ENCODE data around the gene SPDYE3.
"Not testable (repeated sequence)": the region's sequence is repeated elsewhere in the genome, so short reads cannot be mapped to it uniquely, and the experiment has no call there.

SPDYE3 gene

GRCh38 chr7:100357131-100357561 lies 49.6 kb downstream of the SPDYE3 start:
- peaks cover 13% of the 10 kb centered on the region for H3K36me3 ChIP-seq (ENCODE audit: control insufficient read depth, insufficient read depth, low read length)
- H3K27me3 ChIP-seq (ENCODE audit: control insufficient read depth, insufficient read depth, low read length) = no peaks in the 10 kb centered on the region
- no peaks in the 10 kb centered on the region for H3K4me1 ChIP-seq (ENCODE audit: control insufficient read depth, insufficient read depth, low read length)
- no peak overlapping the region for H3K9ac ChIP-seq (ENCODE audit: low read length)
- no peaks in the 10 kb centered on the region for H3K9me3 ChIP-seq (ENCODE audit: control insufficient read depth, low read length)
- H3K4me3 ChIP-seq (ENCODE audit: low read length) = no peak overlapping the region

DNA sequence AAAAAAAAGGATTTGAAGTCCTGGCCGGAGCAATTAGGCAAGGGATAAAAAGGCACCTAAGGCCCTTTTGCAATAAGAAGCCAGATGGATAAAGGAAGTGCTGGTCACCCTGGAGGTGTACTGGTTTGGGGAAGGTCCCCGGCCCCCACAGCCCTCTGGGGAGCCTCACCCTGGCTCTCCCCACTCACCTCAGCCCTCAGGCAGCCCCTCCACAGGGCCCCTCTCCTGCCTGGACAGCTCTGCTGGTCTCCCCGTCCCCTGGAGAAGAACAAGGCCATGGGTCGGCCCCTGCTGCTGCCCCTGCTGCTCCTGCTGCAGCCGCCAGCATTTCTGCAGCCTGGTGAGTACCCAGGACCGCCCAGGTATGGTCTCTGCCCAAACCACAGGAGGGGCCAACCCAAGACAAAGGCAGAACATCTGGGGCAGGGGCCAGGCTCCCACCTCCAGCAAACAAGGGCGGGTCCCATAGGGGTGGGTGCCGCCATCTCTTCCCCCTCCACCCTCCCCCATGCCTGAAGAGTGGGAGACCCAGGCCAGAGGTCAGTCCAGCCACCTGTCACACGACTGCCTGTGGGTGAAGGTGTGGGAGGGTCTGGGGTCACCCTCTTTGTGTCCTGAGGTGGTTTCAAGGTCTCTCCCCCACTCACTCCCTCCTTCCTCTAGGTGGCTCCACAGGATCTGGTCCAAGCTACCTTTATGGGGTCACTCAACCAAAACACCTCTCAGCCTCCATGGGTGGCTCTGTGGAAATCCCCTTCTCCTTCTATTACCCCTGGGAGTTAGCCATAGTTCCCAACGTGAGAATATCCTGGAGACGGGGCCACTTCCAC lies 50.7 kb downstream of the SPDYE3 start, which contains the start of gene PILRB:
PILRB (plus strand) TSS at position 91 of the 830 bp plus-strand sequence; CDS start at position 277, 186 bp downstream.
- Histone ChIP-seq H3K4me1 (ENCODE audit: control insufficient read depth, insufficient read depth, low read length) (no peaks in the 10 kb centered on the region), H3K36me3 (ENCODE audit: control insufficient read depth, insufficient read depth, low read length) (peaks cover 11% of the 10 kb centered on the region), H3K9me3 (ENCODE audit: control insufficient read depth, low read length) (no peaks in the 10 kb centered on the region), H3K4me3 (ENCODE audit: low read length) (no peak within 1 kb of the TSS), H3K27me3 (ENCODE audit: control insufficient read depth, insufficient read depth, low read length) (no peaks in the 10 kb centered on the region), H3K9ac (ENCODE audit: low read length) (no peak within 1 kb of the TSS)

GRCh38 chr7:100358857-100359212 lies 51.3 kb downstream of the SPDYE3 start:
- Histone ChIP-seq H3K9ac (ENCODE audit: low read length) (no peak overlapping the region), H3K27me3 (ENCODE audit: control insufficient read depth, insufficient read depth, low read length) (no peaks in the 10 kb centered on the region), H3K9me3 (ENCODE audit: control insufficient read depth, low read length) (no peaks in the 10 kb centered on the region), H3K4me1 (ENCODE audit: control insufficient read depth, insufficient read depth, low read length) (no peaks in the 10 kb centered on the region), H3K36me3 (ENCODE audit: control insufficient read depth, insufficient read depth, low read length) (peaks cover 8% of the 10 kb centered on the region), H3K4me3 (ENCODE audit: low read length) (no peak overlapping the region)

- H3K9me3 ChIP-seq (ENCODE audit: control insufficient read depth, low read length) = no peaks in the 10 kb centered on the region
- H3K36me3 ChIP-seq (ENCODE audit: control insufficient read depth, insufficient read depth, low read length) = peaks cover 8% of the 10 kb centered on the region
- H3K4me3 ChIP-seq (ENCODE audit: low read length) = no peak overlapping the region
- H3K9ac ChIP-seq (ENCODE audit: low read length) = no peak overlapping the region
- H3K4me1 ChIP-seq (ENCODE audit: control insufficient read depth, insufficient read depth, low read length) = no peaks in the 10 kb centered on the region
- H3K27me3 ChIP-seq (ENCODE audit: control insufficient read depth, insufficient read depth, low read length) = no peaks in the 10 kb centered on the region
These were observed 52.8 kb downstream of the SPDYE3 start for GRCh38 chr7:100360135-100360854.

- Histone ChIP-seq H3K27me3 (ENCODE audit: control insufficient read depth, insufficient read depth, low read length) (no peaks in the 10 kb centered on the region), H3K4me1 (ENCODE audit: control insufficient read depth, insufficient read depth, low read length) (no peaks in the 10 kb centered on the region), H3K36me3 (ENCODE audit: control insufficient read depth, insufficient read depth, low read length) (peaks cover 8% of the 10 kb centered on the region), H3K4me3 (ENCODE audit: low read length) (no peak overlapping the region), H3K9ac (ENCODE audit: low read length) (no peak overlapping the region), H3K9me3 (ENCODE audit: control insufficient read depth, low read length) (no peaks in the 10 kb centered on the region)
These were observed 55.6 kb downstream of the SPDYE3 start for GRCh38 chr7:100363098-100363497.

DNA sequence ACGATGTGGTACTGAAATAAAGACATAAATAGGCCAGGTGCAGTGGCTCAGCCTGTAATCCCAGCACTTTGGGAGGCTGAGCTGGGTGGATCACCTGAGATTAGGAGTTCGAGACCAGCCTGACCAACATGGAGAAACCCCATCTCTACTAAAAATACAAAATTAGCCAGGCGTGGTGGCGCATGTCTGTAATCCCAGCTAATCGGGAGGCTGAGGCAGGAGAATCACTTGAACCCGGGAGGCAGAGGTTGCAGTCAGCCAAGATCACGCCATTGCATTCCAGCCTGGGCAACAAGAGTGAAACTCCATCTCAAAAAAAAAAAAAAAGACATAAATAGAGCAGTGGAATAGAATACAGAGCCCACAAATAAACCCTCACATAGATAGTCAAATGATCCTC lies 56.3 kb downstream of the SPDYE3 start:
- not testable (repeated sequence) for H3K9me3 ChIP-seq (ENCODE audit: control insufficient read depth, low read length); H3K9ac ChIP-seq (ENCODE audit: low read length); H3K4me3 ChIP-seq (ENCODE audit: low read length); H3K27me3 ChIP-seq (ENCODE audit: control insufficient read depth, insufficient read depth, low read length); H3K4me1 ChIP-seq (ENCODE audit: control insufficient read depth, insufficient read depth, low read length); H3K36me3 ChIP-seq (ENCODE audit: control insufficient read depth, insufficient read depth, low read length)

- Histone ChIP-seq H3K4me3 (ENCODE audit: low read length) (no peak overlapping the region), H3K4me1 (ENCODE audit: control insufficient read depth, insufficient read depth, low read length) (no peaks in the 10 kb centered on the region), H3K36me3 (ENCODE audit: control insufficient read depth, insufficient read depth, low read length) (peaks cover under 1% of the 10 kb centered on the region), H3K9me3 (ENCODE audit: control insufficient read depth, low read length) (no peaks in the 10 kb centered on the region), H3K9ac (ENCODE audit: low read length) (no peak overlapping the region), H3K27me3 (ENCODE audit: control insufficient read depth, insufficient read depth, low read length) (no peaks in the 10 kb centered on the region)
These were observed 57.0 kb downstream of the SPDYE3 start for GRCh38 chr7:100364480-100364879.

- not testable (repeated sequence) for H3K27me3 ChIP-seq (ENCODE audit: control insufficient read depth, insufficient read depth, low read length); H3K9ac ChIP-seq (ENCODE audit: low read length); H3K4me1 ChIP-seq (ENCODE audit: control insufficient read depth, insufficient read depth, low read length); H3K9me3 ChIP-seq (ENCODE audit: control insufficient read depth, low read length); H3K4me3 ChIP-seq (ENCODE audit: low read length); H3K36me3 ChIP-seq (ENCODE audit: control insufficient read depth, insufficient read depth, low read length)
These were observed 58.5 kb downstream of the SPDYE3 start for GRCh38 chr7:100365998-100366367.

DNA sequence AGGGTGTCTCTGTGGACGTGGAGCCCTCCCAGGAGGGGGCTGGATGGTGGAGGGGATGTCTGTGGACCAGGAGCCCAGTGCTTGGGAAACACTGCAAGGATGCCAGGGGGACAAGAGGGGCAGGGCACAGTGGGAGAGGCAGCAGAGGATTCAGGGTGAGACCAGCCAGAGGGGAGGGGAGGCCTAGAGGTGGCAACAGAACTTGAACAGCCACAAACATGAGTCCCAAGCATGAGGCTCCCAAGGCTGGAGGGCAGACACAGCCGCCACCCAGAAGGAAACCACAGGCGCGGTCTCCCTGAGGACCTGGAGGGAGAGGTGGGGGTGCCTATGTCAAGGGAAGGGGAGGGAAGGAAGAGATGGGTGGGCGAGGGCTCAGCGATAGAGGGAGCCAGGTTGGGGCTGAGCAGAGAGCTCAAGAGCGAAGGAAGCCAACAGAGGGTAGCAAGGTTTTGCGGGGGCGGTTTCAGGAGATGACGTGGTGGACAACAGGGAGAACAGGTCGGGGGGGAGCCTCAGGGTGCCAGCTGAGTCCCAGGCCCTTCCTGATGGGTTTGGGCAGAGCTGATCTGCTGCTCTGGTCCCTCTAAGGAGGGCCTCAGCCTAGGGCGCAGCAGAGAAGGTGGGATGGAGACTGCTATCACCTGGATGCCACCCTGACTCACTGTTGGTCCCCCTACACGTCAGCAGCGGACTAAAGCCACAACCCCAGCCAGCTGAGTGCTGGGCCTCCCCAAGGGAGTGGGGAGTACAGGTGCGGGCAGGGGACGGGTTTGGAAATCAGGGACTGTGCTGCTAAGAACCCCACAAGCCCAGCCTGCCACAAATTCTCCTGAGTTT lies 59.1 kb downstream of the SPDYE3 start:
- Histone ChIP-seq H3K9me3 (ENCODE audit: control insufficient read depth, low read length) (no peaks in the 10 kb centered on the region), H3K4me1 (ENCODE audit: control insufficient read depth, insufficient read depth, low read length) (no peaks in the 10 kb centered on the region), H3K9ac (ENCODE audit: low read length) (no peak overlapping the region), H3K36me3 (ENCODE audit: control insufficient read depth, insufficient read depth, low read length) (no peaks in the 10 kb centered on the region), H3K27me3 (ENCODE audit: control insufficient read depth, insufficient read depth, low read length) (no peaks in the 10 kb centered on the region), H3K4me3 (ENCODE audit: low read length) (no peak overlapping the region)

GRCh38 chr7:100367251-100367620 lies 59.7 kb downstream of the SPDYE3 start:
- Histone ChIP-seq H3K36me3 (ENCODE audit: control insufficient read depth, insufficient read depth, low read length) (no peaks in the 10 kb centered on the region), H3K9me3 (ENCODE audit: control insufficient read depth, low read length) (no peaks in the 10 kb centered on the region), H3K27me3 (ENCODE audit: control insufficient read depth, insufficient read depth, low read length) (no peaks in the 10 kb centered on the region), H3K4me3 (ENCODE audit: low read length) (no peak overlapping the region), H3K4me1 (ENCODE audit: control insufficient read depth, insufficient read depth, low read length) (no peaks in the 10 kb centered on the region), H3K9ac (ENCODE audit: low read length) (no peak overlapping the region)

- Histone ChIP-seq H3K36me3 (ENCODE audit: control insufficient read depth, insufficient read depth, low read length) (no peaks in the 10 kb centered on the region), H3K9ac (ENCODE audit: low read length) (no peak overlapping the region), H3K9me3 (ENCODE audit: control insufficient read depth, low read length) (no peaks in the 10 kb centered on the region), H3K27me3 (ENCODE audit: control insufficient read depth, insufficient read depth, low read length) (no peaks in the 10 kb centered on the region), H3K4me1 (ENCODE audit: control insufficient read depth, insufficient read depth, low read length) (no peaks in the 10 kb centered on the region), H3K4me3 (ENCODE audit: low read length) (no peak overlapping the region)
These were observed 60.4 kb downstream of the SPDYE3 start for GRCh38 chr7:100367676-100368613.

Data from mucosa of stomach (tissue), 1 donor.